GM10847 (cell line): ENCODE data around the gene PABPC1L.

Experiments used
- POLR2A ChIP-seq: IDR thresholded peaks from 2 replicates; pipeline ENCODE4 v1.6.1; 2011; ENCODE audit not compliant: insufficient read length; ENCODE audit errors: extremely low read depth

PABPC1L gene

GRCh38 chr20:44928595-44928994 lies 18.7 kb downstream of the PABPC1L start:
- no peak for TF ChIP-seq POLR2A

GRCh38 chr20:44930517-44931168 lies 20.8 kb downstream of the PABPC1L start:
- TF ChIP-seq POLR2A: no peak

GRCh38 chr20:44931911-44932310 lies 22.1 kb downstream of the PABPC1L start:
- no peak for TF ChIP-seq POLR2A

GRCh38 chr20:44932916-44933315 lies 23.1 kb downstream of the PABPC1L start:
- TF ChIP-seq POLR2A: no peak

- no peak for TF ChIP-seq POLR2A
Measured at GRCh38 chr20:44936510-44936909, 26.6 kb downstream of the PABPC1L start.

- TF ChIP-seq POLR2A: no peak
Measured at GRCh38 chr20:44938637-44939036, 28.8 kb downstream of the PABPC1L start.

GRCh38 chr20:44941120-44941691 lies 31.3 kb downstream of the PABPC1L start:
- TF ChIP-seq POLR2A: no peak

- TF ChIP-seq POLR2A: no peak
Measured at GRCh38 chr20:44942264-44942973, 32.6 kb downstream of the PABPC1L start.

GRCh38 chr20:44943828-44944227 lies 34.0 kb downstream of the PABPC1L start:
- TF ChIP-seq POLR2A: no peak

- no peak for TF ChIP-seq POLR2A
Measured at GRCh38 chr20:44945261-44945660, 35.4 kb downstream of the PABPC1L start.

- no peak for TF ChIP-seq POLR2A
Measured at GRCh38 chr20:44946271-44946852, 36.5 kb downstream of the PABPC1L start.

- TF ChIP-seq POLR2A: no peak
Measured at GRCh38 chr20:44948107-44948506, 38.2 kb downstream of the PABPC1L start.

- no peak for TF ChIP-seq POLR2A
Measured at GRCh38 chr20:44948513-44948912, 38.7 kb downstream of the PABPC1L start.

- TF ChIP-seq POLR2A: no peak
Measured at GRCh38 chr20:44950368-44950767, 40.5 kb downstream of the PABPC1L start.

GRCh38 chr20:44952731-44953130 lies 42.9 kb downstream of the PABPC1L start:
- TF ChIP-seq POLR2A: no peak

- TF ChIP-seq POLR2A: no peak
Measured at GRCh38 chr20:44954211-44954610, 44.4 kb downstream of the PABPC1L start.
